K562 (cell line): Measurements from ENCODE around the gene ADAP1. TPM values are rescaled to one million over a fixed set of nuclear protein-coding genes. Genes with fewer than 3 reads are reported as not detected.

Experiments
- ARHGAP35 ChIP-seq: fragments of 450-650 bp; IDR thresholded peaks from 2 replicates; pipeline ENCODE4 v1.6.1; 2018; ENCODE audit not compliant: partially characterized antibody
- BHLHE40 ChIP-seq: IDR thresholded peaks from 2 replicates; pipeline ENCODE4 v1.6.1; 2011; ENCODE audit warnings: low read length, improper control_type of control experiment
- CBX2 ChIP-seq: fragments of 200-600 bp; sonication (generic); IDR thresholded peaks from one replicate; pipeline ENCODE4 v1.6.1; 2012; ENCODE audit warnings: mild to moderate bottlenecking, low read length, inconsistent platforms; ENCODE audit not compliant: insufficient read depth, poor library complexity, severe bottlenecking
- CCNT2 ChIP-seq: IDR thresholded peaks from 2 replicates; pipeline ENCODE4 v1.6.1; 2011; ENCODE audit warnings: borderline replicate concordance, low read depth, mild to moderate bottlenecking, moderate library complexity, mixed read lengths, low read length; ENCODE audit not compliant: insufficient read length; ENCODE audit errors: extremely low read depth
- CREB3L1 ChIP-seq: fragments of 450-650 bp; IDR thresholded peaks from 2 replicates; pipeline ENCODE4 v1.6.1; 2014; ENCODE audit warnings: low read depth, mild to moderate bottlenecking, moderate library complexity, borderline replicate concordance
- CREBBP ChIP-seq: IDR thresholded peaks from one replicate; pipeline ENCODE4 v1.6.1; 2012; ENCODE audit warnings: low read depth, mild to moderate bottlenecking, control low read depth, inconsistent platforms, low read length
- EP300 ChIP-seq: IDR thresholded peaks from 2 replicates; pipeline ENCODE4 v1.6.1; 2012; ENCODE audit warnings: low read length, improper control_type of control experiment
- FOXK2 ChIP-seq, 2 experiments: fragments of 450-650 bp; IDR thresholded peaks in 1 of 2; conservative IDR thresholded peaks in 1 of 2; 2 replicates each; pipeline ENCODE4 v1.6.1; 2016; ENCODE audit warnings: low read depth in 2 of 2, mild to moderate bottlenecking in 1 of 2
- HOXB6 ChIP-seq: fragments of 250-450 bp; sonication (Bioruptor Pico); IDR thresholded peaks from 2 replicates; pipeline ENCODE4 v1.5.1; 2022; ENCODE audit warnings: mild to moderate bottlenecking, borderline replicate concordance
- KLF13 ChIP-seq: fragments of 450-650 bp; IDR thresholded peaks from 2 replicates; pipeline ENCODE4 v1.6.1; 2016; ENCODE audit warnings: missing genetic modification characterization, low read depth, mild to moderate bottlenecking, missing compliant biosample characterization, moderate library complexity, borderline replicate concordance
- MCM5 ChIP-seq: fragments of 450-650 bp; IDR thresholded peaks from 2 replicates; pipeline ENCODE4 v1.6.1; 2016; ENCODE audit warnings: low read depth
- MEF2A ChIP-seq: IDR thresholded peaks from 2 replicates; pipeline ENCODE4 v1.6.1; 2011; ENCODE audit warnings: low read depth, mild to moderate bottlenecking, low read length, moderate library complexity; ENCODE audit not compliant: control insufficient read depth
- MXI1 ChIP-seq: IDR thresholded peaks from 2 replicates; pipeline ENCODE4 v1.6.1; 2011; ENCODE audit warnings: low read depth, mild to moderate bottlenecking, improper control_type of control experiment, low read length
- NFXL1 ChIP-seq: fragments of 450-650 bp; formaldehyde crosslinking; IDR thresholded peaks from 2 replicates; pipeline ENCODE4 v1.4.0; 2021; ENCODE audit warnings: mild to moderate bottlenecking
- POLR2A ChIP-seq: fragments of 450-650 bp; conservative IDR thresholded peaks from 2 replicates; pipeline ENCODE4 v1.6.1; 2016
- POLR2B ChIP-seq: fragments of 450-650 bp; IDR thresholded peaks from 2 replicates; pipeline ENCODE4 v1.6.1; 2018; ENCODE audit warnings: low read depth; ENCODE audit not compliant: partially characterized antibody
- RBFOX2 ChIP-seq: fragments of 200-400 bp; formaldehyde crosslinking; IDR thresholded peaks from 2 replicates; pipeline ENCODE4 v1.6.1; 2017; ENCODE audit warnings: low read depth, mild to moderate bottlenecking, low read length, moderate library complexity
- RNF2 ChIP-seq: sonication (generic); IDR thresholded peaks from 2 replicates; pipeline ENCODE4 v1.6.1; 2016
- SAP30 ChIP-seq: fragments of 200-600 bp; sonication (generic); IDR thresholded peaks from 2 replicates; pipeline ENCODE4 v1.6.1; 2012; ENCODE audit warnings: borderline replicate concordance, low read depth, mild to moderate bottlenecking, moderate library complexity, low read length, control low read depth, inconsistent platforms; ENCODE audit not compliant: insufficient read depth, poor library complexity, severe bottlenecking
- SMAD4 ChIP-seq: fragments of 250-450 bp; sonication (Bioruptor Pico); conservative IDR thresholded peaks from 2 replicates; pipeline ENCODE4 v1.8.0; 2021; ENCODE audit warnings: inconsistent platforms, mild to moderate bottlenecking, moderate library complexity
- SOX6 ChIP-seq: fragments of 450-650 bp; IDR thresholded peaks from 2 replicates; pipeline ENCODE4 v1.6.1; 2014; ENCODE audit warnings: mild to moderate bottlenecking
- SRSF7 ChIP-seq: fragments of 200-400 bp; formaldehyde crosslinking; optimal IDR thresholded peaks from 2 replicates; pipeline ENCODE3; 2017; ENCODE audit warnings: mild to moderate bottlenecking, low read depth, low read length
- STAT5A ChIP-seq: IDR thresholded peaks from 2 replicates; pipeline ENCODE4 v1.6.1; 2012; ENCODE audit warnings: low read length, inconsistent platforms, borderline replicate concordance
- TAL1 ChIP-seq: fragments of 450-650 bp; IDR thresholded peaks from 2 replicates; pipeline ENCODE4 v1.6.1; 2016; ENCODE audit warnings: mild to moderate bottlenecking
- TCF3 ChIP-seq: sonication (generic); formaldehyde crosslinking; IDR thresholded peaks from 2 replicates; pipeline ENCODE4 v1.4.0; 2020; ENCODE audit warnings: mild to moderate bottlenecking, missing genetic modification reagents
- ZBTB26 ChIP-seq: fragments of 450-650 bp; formaldehyde crosslinking; IDR thresholded peaks from 2 replicates; pipeline ENCODE4 v1.4.0; 2022; ENCODE audit warnings: missing genetic modification characterization
- ZNF354B ChIP-seq: fragments of 250-450 bp; sonication (Bioruptor Pico); IDR thresholded peaks from 2 replicates; pipeline ENCODE4 v1.4.0; 2020
- ZNF780A ChIP-seq: fragments of 250-450 bp; sonication (Bioruptor Pico); IDR thresholded peaks from 2 replicates; pipeline ENCODE4 v1.5.0; 2021; ENCODE audit warnings: mild to moderate bottlenecking
- ZZZ3 ChIP-seq: fragments of 450-650 bp; IDR thresholded peaks from 2 replicates; pipeline ENCODE4 v1.6.1; 2016; ENCODE audit warnings: antibody characterized with exemption, mild to moderate bottlenecking, moderate library complexity
- polyA plus RNA-seq, 8 experiments: library from polyadenylated mRNA; depleted of rRNA in 4 of 8; stranded (reverse) in 5 of 8; unstranded in 3 of 8; fragments of >200 nt; fragmentation: Nextera tagmentation in 2 of 8; fragmentation: Illumina TruSeq in 1 of 8; extraction: Ambion mirVana in 2 of 8; extraction: Trizol in 1 of 8; gene quantifications; 2 replicates each; pipeline versions ENCODE4 v1.2.1 to v1.2.3, GENCODE V29; 2011 to 2014; ENCODE audit warnings: inconsistent platforms in 1 of 8, missing spikeins in 1 of 8
- total RNA-seq, 7 experiments: library from RNA; depleted of rRNA in 6 of 7; stranded (reverse); fragments of >200 nt in 6 of 7; fragmentation: Illumina TruSeq in 2 of 7; extraction: Trizol in 2 of 7; gene quantifications; 2 replicates each; pipeline versions ENCODE4 v1.2.1 to v1.2.3, GENCODE V29; 2011 to 2021; ENCODE audit warnings: low replicate concordance in 1 of 7

Gene ADAP1
- total and polyA plus RNA-seq, 9 of the 15 experiments (the other 6 are each of a cell fraction or from before 2014, with no cell fraction given) = 0.27 to 1.4 (median 0.52) TPM; not detected in 3

- TF ChIP-seq CCNT2 (peak; percentile 8), ZZZ3 (no peak), STAT5A (no peak), SOX6 (no peak), MCM5 (no peak), SMAD4 (CRISPR knock-in tag) (no peak), RBFOX2 (peak; percentile 33; the same call in 1 of the 2 replicates), ZBTB26 (CRISPR knock-in tag) (no peak), HOXB6 (CRISPR knock-in tag) (no peak), ZNF780A (CRISPR knock-in tag) (no peak), MEF2A (no peak), BHLHE40 (no peak), SRSF7 (no peak), POLR2A (peak; percentile 11; the same call in 1 of the 2 replicates), ARHGAP35 (no peak), NFXL1 (CRISPR knock-in tag) (no peak), RNF2 (no peak), SAP30 (no peak), TCF3 (CRISPR knock-in tag) (no peak), CREB3L1 (no peak), MXI1 (no peak), CBX2 (no peak), POLR2B (peak; percentile 22), KLF13 (no peak), ZNF354B (CRISPR knock-in tag) (no peak), EP300 (no peak), CREBBP (no peak), FOXK2 (conservative IDR thresholded peaks at IDR 0.05 in 1 of 2, IDR thresholded peaks at IDR 0.05 in 1 of 2; ENCODE audit: low read depth in 2 of 2) (no peak), TAL1 (no peak)
Observed at GRCh38 chr7:967361-968082, 13.0 kb upstream of the ADAP1 start (continued).
